ENCODE results near the gene SELENON.

Gene SELENON

DNA sequence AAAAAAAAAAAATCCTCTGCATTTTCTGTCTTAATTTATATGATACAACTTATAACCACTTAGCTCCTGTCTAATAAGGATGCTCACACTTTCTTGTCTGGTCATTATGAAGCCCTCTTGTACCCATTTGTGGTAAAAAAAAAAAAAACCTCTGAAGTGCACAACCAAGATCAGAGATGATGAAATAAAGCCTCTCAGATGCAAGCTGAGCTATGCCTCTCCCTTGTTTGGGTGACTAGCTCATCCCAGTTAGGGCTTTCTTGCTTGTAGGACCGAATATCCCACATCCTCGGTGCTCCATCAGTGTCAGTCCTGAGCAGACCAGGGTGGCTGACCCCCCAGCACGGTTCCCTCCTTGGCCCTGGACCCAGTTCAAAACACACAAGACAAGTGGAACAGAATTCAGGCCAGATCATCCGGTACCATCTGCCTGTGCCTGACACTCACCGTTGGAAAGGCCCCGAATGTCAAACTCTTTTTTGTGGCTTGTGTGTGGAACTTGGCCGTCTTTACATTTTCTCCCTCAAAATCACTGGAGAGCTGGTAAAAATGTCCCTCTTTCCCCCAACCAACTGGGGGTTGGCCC, 6.3 kb upstream of the SELENON start:
- no peak for DNase-seq (ENCODE audit: low read depth, low spot score)

DNA sequence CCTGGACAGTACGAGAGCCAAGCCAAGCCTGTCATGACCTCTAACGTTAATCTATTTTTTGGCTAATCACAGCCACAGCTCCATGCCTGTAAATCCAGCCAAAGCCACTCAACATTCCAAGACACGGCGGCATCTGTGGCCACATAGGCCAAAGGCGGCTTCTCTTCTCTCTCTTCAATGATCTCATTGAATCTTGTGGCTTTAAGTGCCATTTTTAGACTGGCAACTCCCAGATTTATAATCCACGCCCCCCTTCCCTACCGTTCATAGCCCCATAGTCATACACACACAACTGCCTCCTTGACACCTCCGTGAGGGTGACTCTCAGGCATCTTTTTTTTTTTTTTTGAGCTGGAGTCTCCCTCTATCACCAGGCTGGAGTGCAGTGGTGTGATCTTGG, 5.7 kb upstream of the SELENON start:
- no peak for DNase-seq (ENCODE audit: low read depth, low spot score)

DNA sequence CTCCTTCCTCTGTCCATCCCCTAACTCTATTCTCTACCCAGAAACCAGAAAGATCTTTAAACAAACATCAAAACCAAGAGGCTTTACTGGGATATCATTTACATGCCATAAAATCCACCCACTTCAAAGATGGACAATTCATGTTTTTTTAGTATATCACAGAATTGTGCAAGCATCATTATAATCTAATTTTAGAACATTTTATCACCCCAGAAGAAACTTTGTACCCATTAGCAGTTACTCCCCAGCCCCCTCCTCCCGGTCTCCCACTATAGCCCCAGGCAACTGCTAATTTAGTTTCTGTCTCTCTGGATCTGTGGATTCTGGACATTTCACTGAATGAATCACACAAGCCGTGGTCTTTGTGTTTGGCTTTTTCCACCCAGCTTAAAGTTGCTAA, 4.8 kb upstream of the SELENON start:
- no peak for DNase-seq (ENCODE audit: low read depth, low spot score)

DNA sequence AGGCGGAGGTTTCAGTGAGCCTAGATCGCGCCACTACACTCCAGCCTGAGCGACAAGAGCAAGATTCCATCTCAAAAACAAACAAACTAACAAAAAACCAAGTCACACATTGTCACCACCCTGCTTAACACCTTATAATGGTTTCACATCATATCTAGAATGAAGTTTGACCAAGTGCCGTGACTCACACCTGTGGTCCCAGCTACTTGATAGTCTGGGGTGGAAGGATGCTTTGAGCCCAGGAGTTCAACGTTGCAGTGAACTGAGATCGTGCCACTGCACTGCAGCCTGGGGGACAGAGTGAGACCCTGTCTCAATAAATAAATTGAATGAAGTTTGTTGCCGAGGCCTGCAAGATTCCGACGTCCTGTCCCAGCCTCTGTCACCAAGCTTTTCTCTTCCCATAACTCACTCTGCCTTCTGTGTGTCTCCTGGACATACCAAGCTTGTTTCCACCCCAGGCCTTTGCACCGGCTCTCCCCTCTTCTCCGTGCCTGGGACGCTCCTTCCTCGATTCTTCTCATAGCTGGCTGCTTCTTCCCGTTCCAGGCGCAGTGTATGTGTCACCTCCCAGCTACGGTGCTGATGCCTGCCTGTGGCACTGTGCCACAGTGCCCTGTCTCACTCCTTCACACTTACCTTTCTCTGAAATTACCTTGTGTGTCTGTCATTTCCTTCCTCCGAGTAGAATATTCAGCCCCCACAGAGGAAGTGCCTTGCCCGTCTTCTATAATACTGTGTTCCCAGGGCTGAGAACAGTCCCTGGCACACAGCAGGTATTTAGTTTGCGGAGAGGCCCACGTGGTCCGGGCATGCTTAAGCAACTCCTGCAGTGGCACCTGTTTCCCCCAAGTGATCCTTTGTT, 3.8 kb upstream of the SELENON start:
- DNase-seq (ENCODE audit: low read depth, low spot score), result no peak

DNA sequence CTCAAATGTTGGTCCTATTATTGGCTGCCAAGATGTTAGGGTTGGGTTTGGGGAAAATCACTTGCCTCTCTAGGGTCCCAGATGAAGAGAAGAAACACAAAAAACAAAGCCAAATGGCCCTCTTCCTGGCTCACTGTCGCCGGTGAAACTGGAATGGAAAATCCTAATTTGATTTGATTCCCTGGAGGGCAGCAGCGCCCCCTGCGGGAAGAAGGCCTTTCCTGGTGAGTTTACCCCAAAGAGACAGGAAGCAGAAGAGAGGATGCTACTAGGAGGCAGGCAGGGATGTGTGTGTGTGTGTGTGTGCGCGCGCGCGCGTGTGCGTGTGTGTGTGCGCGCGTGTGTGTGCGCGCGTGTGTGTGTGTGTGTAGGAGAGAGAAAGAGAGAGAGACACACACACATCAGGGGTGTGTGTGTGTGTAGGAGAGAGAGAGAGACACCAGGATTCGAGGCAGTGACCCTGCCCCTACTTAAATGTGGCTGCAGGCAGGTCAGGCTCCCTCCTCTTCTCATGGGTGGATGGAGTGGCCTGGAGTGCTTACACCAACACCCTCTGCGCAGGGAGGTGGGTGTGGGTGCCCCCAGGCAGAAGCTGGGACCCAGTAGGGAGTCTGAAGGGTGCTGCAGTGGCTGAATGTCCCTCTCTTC, 3.1 kb upstream of the SELENON start:
- DNase-seq (ENCODE audit: low read depth, low spot score), result peak; percentile 89

DNA sequence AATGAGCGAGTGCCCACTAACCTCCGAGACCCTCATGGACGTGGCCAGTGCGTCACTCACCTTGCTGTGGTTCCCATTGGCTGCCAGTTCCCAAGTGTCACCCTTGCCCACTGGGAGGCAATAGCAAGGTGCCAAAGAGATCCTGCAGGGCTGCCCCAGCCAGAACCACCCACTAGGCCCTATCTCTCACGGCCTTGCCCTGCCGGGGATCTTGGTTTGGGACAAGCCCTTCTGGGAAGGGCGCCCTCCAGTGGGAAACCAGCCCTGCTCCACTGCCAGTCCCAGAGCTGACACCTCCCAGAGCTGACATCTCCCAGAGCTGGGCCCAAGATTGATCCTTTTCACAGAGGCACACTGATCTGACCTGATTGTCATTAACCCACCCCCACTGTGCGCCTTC, 2.1 kb upstream of the SELENON start:
- peak; percentile 81 for DNase-seq (ENCODE audit: low read depth, low spot score)

DNA sequence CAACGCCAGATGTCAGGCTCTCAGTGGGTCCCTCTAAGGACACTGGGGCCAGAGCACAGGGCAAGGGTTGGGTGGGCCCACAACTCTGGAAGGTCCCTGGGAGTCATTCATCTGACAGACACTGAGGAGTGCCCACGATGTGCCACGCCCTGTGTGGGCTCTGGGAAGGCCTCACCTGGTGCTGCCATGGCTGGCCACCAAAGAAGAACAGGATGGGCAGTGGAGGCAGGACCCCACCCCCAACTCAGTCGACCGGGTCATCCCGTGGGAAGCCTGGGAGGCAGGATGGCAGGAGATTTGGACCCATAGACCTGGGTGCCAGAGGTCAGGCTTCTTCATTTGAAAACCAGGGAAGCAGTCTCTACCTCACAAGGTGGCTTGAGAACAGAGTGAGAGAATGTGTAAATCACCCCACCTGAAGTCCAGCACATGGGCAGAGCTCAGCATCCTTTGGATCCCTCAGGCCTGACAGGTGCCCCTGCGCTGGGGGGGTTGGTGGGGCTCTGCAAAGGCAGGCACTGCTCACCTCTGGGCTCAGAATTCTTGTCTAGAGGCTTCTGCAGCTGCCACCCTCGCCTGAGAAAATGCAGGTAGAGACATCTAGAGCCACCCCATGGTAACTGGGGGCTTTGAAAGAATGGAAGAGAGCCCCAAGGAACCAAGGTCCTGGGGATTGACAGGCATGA, 1.2 kb upstream of the SELENON start:
- DNase-seq (ENCODE audit: low read depth, low spot score), result no peak

DNA sequence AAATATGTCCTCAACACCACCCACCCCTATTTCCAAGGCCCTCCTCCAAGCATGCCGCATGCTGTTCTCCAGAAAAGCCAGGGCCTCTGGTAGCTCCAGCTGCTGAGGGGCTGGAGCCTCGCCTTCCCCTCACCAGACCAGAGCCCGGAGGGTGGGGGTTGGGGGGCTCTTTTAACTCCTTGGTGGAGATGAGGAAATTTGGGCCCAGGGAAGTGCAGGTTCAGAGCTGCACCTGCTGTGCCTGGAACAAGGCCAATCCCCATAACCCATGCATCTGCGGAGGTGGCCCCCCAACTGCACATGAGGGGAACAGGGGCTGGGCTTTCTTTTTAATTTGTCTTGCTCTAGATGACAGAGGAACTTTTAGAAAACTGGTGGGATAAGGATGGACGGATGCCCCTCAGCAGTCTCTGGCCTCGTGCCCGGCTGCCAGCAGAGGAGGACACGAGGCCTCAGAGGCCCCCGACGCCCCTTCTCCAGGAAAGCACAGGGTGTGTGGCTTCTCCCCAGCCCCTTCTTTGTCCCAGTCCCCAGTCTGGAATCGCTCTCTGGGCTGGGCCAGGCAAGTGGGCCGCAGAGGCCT, 550 bp upstream of the SELENON start:
- DNase-seq (ENCODE audit: low read depth, low spot score), result peak; percentile 25

DNA sequence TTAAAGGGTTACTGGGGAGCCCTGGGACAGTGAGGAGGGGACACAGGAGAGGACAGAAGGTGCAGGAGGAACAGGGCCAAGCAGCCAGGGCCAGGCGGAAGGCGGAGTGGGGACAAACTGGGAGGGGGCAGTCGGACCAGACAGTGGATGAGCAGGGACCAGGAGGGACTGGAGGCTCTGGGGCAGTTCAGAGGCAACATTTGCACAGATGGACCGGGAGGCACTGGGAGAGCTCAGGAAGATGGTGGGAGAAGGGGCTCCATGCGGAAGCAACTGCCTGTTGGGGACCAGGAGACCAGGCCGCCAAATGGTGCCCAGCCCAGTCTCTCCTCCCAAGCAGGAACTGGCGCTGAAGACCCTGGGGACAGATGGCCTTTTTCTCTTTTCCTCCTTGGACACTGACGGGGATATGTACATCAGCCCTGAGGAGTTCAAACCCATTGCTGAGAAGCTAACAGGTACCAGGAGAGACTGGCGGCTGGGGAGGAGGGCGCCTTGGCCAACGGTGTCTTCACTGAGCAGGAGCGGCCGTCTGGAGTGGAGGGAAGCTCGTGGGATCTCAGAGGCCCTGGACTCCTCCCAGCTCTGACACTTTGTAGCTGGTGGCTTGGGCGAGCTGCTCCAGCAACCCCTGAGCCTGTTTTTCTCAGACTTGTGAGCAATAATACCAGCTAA, 847 bp downstream of the SELENON start:
- DNase-seq (ENCODE audit: low read depth, low spot score), result peak; percentile 36

DNA sequence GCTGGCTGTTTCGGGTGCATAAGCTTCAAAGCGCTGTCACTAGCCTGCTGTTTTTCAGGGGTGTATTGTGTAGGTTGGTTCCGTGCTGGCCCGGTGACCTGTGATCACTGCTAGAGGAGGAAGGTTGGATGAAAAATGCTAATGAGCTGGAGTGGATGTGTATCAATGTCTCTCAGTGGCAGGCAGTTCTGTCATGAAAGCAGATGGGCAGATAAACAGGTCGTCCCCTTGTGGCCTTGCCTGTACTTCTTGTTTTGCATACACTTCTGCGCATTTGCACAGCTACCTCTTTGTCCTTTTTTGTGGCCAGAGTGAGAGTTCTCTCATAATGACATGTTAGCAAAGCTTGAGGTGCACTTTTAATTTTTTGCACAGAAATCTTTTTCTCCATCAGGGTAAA, 2.9 kb downstream of the SELENON start:
- DNase-seq (ENCODE audit: low read depth, low spot score), result no peak

DNA sequence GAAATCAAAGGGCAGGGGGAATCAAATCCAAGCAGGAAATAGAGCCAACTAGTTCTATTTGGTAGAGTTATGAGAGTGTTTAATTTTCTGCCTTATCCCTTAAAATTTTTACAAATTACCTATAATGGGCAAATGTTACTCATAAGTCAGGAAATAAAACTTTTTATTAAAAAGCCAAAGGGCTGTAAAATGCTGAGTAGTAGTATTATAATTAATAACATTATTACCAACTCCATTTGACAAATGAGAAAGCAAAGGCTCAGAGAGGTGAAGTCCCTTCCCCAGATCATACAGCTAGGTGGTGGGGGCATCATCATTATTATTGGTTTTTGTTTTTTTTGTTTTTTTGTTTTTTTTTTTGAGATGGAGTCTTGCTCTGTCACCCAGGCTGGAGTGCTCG, 3.4 kb downstream of the SELENON start:
- DNase-seq (ENCODE audit: low read depth, low spot score), result no peak

DNA sequence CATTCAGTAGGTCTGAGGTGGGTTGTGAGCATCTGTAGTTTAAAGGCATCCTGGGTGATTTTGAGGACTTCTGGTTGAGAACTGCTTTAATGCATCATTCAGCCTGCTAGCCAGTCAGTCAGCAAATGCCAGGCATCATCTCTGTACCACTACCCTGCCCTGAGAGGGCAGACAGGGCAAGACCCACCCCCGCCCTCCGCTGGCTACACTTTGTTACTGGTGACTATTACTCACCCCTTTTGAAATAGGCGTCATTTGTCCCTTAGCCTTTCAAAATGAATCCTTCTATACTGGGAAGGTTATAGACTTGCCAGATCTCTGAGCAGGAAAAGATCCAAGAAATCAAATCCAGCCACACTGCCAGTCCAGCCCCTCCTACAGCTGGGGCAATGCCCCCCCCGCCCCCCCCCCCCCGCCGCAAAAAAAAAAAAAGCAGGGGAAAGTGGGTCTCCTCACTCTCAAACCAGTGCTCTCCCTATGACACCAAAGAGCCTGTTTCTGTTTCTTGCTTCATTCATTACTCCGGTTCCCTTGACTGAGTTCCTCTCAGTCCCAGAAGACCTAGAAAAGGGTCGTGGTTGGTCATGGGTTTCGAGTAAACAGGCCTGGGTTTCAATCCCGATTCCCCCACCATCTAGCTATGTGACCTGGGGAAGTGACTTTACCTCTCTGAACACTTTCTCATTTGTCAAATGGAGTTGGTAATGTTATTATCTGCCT, 4.4 kb downstream of the SELENON start:
- no peak for DNase-seq (ENCODE audit: low read depth, low spot score)

DNA sequence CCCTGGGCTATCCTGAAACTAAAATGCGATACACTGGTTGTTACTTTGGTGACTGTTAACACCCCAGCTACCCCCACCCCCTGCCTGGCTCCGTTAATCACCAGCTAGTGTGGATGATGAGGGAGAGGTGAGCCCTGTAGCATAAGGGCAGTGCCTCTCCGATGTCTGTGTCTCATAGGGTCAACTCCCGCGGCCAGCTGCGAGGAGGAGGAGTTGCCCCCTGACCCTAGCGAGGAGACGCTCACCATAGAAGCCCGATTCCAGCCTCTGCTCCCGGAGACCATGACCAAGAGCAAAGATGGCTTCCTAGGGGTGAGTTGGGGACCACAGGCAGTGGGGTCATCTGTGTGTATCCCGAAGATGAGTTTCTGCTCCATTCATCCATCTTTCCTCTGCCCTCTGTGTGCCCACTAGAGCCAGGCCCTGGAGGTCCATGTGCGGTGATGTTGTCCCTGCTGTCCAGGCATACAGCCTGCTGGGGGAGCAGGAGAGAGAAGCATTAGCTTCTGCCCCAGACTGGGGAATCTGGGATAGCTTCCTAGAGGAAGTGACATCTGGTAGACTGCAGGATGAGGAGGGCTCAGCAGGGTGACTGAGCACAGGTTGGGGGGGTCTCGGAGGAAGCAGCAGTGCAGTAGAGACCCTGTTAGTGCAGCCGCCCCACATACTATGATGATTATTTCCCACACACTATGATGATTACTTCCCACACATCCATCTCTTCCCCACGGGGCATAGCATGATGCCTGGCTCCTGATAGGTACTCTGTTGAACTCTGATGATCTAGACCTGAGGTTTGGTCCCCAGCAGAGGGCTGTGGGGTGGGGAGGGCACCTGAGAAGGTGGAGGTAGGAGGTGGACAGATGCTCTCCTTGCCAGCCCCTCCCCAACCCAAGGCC, 5.2 kb downstream of the SELENON start:
- DNase-seq (ENCODE audit: low read depth, low spot score), result no peak

DNA sequence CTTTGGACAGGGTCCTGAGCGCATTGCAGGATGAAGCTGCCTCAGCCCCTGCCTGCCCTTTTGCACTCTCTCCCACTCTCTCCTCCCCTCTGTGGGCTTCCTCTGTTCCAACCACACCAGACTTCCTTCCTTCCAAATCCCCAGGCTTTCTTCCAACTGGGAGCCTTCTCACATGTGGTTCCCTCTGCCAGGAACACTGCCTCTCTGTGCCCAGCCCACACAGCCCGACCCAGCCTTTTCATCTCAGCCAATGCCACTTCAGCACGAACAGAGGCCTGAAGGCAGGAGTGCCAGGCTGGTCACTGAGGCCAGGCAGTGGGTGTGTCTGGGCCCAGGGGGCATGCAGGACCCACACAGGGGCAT, 5.9 kb downstream of the SELENON start:
- no peak for DNase-seq (ENCODE audit: low read depth, low spot score)

DNA sequence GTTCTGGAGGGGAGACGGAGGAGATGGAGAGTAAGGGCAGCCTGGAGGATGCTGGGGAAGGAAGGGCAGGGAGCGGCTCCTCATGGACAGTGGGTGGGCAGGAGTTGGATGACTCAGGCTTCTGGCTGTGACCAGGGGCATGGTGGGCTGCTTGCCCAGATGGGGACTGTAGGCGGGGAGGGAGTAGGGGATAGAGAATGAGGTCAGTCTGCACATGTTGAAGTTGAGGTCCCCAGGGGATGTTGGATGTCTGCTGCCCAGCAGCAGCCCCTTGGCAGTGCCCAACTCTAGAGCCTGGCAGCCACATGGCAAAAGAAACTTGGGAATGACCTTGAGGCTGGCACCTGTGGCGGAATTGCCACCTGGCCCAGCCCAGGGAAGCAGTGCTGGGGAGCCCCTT, 6.4 kb downstream of the SELENON start:
- no peak for DNase-seq (ENCODE audit: low read depth, low spot score)

DNA sequence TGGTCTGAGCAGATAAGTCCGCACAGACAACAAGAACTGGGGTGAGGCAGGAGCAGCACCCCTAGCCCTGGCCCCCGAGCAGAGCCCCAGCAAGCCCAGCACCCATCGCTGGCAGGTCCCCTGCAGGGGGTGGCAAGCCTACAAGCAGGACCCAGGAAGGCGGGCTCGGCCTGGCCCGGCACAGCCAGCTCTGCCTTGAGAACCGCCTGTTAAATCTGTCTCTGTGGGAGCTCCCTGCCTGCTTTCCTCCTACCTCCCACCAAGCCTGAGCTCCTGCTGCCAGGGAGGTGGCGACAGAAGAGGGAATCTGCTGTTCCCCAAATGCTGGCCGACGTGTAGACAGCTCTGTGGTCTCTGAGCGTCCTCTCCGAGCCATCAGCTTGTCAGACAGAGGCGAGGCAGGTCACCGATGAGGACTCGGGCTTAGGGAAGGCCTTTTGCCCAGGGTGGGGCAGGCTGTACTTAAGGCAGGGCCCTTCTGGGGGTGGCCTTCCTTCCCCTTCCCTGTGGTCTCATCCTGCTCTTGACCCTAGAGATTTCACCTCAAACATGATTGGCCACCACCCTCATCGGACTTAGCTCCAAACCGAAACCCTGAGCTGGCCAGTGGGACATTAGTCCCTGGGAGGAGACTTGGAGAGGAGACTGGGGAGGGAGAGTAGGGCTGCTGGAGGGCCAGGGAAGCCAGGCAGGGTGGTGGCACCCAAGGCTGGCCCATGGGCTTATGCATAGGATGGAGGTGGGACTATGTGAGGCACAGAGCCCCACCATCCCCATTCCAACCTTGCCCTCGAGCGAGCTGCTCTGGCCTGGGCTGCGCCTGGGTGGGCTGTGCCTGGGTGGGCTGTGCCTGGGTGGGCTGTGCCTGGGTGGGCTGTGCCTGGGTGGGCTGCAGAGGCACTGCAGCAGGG, 7.7 kb downstream of the SELENON start:
- no peak for DNase-seq (ENCODE audit: low read depth, low spot score)

DNA sequence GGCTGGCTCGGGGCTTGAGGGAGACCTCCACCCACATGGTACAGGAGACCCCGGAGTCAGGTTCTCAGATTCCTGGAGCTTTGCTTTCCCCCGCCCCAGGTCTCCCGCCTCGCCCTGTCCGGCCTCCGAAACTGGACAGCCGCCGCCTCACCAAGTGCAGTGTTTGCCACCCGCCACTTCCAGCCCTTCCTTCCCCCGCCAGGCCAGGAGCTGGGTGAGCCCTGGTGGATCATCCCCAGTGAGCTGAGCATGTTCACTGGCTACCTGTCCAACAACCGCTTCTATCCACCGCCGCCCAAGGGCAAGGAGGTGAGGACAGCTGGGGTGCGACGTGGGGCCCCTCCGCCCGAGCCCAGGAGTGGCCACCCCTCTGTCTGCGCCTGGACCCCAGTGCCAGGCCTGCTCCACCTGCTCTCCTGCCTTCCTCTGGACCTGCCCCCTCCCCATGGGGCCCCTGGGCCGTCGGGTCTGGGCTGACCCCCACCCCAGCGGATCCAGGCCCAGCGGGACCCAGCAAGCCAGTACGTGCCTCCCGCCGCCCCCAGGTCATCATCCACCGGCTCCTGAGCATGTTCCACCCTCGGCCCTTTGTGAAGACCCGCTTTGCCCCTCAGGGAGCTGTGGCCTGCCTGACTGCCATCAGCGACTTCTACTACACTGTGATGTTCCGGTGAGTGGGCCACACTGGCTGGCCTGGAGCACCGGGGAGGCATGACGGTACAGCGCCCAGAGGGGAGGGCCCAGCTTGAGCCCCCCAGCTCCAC, 8.7 kb downstream of the SELENON start:
- DNase-seq (ENCODE audit: low read depth, low spot score), result no peak
